Activated CD4-positive, alpha-beta T cell treated with anti-CD3 and anti-CD28 coated beads, Interleukin-10, Interleukin-2, amounts not matched to agents 100 ng/mL and 50 ng/mL, durations not matched to agents 16 hours and 8 hours (primary cell): Measurements from ENCODE around the gene PHF20.
"Not testable (repeated sequence)": the region's sequence is repeated elsewhere in the genome, so short reads cannot be mapped to it uniquely, and the experiment has no call there.

Experiments
- DNase-seq: peaks from one replicate; pipeline ENCODE4 v3.0.0-alpha.2; 2020

Gene PHF20

DNA sequence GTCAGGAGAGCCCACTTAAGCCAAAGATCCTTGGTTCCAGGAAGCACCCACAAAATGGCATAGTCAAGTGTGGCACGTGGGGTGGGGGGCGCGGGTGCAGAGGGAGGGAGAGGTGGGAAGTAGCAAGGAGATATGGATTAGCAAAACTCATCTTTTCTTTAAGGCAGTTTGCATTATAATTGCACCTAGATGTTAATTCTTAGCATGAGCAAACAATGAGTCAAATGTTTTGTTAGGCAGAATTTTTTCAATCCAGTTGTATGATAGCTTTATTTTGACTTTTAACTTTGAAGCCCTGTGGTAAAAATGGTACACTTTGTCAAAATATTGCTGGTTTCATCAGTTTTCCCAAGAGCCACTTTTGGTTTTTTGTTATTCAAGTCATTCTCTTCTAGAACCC lies 167.4 kb downstream of the PHF20 start:
- DNase-seq = no peak

DNA sequence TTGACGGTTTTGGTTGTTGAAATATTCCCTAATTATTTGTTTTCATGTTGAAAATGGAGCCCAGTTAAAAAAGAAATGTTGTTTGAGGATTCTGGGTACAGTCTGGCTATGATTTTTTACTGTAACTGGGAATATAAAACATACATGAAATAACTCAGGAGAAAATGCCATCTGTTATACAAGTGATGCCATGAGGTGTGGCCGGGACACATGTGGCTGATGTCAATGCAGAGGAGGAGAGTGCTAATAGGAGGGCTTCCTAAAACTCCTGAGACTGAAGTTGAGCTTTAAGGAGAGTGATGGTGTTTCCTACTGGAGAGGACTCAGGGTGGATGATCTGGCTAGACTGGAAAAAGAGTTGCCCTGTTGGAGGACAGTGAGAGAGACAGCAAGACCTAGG lies 169.8 kb downstream of the PHF20 start:
- no peak for DNase-seq

DNA sequence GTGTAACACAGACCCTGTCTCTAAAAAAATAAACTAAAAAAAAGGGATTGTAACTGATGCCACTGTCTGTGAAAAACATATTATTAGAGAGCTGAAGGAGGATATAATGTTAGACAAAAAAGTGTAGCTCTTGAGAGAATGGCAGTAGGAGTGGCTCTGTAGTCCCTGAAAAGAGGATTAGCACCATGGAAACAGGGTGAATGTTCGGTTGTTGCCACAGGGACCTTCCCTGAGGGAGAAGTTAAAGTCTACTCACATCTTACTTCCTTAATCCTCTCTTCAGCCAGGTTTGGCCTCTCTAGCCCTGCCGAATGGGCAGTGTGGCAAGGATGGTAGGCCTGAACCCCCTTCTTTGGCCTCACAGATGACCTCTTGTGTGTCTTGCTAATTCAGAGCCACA lies 170.4 kb downstream of the PHF20 start:
- DNase-seq = no peak

DNA sequence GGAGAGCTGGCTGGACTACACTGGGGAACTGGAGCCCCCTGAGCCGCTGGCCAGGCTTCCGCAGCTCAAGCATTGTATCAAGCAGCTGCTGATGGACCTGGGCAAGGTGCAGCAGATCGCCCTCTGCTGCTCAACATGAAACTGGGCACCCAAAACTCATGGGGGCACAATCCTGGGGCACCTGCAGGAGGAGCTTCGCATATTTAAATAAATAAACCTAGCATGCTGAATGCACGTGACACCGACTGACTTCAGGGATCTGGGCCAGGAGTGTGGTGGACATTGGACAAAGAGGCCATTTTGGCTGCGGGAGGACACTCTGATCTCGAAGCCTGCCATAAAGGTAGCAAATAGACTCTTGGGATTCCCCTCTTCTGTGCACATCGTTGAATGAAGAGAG lies 175.7 kb downstream of the PHF20 start:
- DNase-seq = peak; percentile 52

DNA sequence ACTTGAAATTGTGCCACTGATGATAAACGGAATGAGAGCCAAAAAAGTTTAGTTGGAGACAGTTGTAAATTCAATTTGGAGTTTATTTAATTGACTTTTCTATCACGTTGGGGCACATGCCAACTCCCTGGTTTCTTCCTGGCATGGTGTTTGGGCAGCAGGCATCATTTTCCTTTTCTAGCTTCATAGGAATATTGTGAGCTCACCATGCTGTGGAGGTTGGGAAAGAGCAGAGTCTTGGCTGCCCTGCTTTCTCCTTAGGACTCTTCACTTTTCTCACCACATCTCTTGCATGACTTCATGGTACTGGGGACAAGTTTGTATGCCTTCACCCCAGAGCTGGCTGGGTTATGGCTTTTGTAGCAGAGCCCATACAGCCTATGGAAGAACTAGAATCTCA lies 176.1 kb downstream of the PHF20 start:
- DNase-seq = no peak

DNA sequence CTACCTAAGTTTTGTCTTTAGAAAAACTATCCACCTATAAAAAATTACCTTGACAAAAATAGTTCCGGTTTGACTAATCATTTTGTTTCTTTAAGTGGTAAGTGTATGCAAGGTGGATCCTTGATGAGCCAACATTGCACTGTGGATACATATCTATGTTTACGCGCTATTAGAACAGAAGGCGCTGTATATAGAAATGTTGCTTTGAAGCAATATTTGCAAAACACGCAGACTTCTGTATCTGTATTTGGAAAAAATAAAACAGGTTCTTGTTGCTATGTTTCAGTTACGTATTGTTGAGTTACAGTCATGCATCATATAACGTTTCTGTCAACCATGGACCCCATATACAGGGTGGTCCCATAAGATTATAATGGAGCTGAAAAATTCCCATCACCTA lies 178.3 kb downstream of the PHF20 start:
- DNase-seq = no peak

DNA sequence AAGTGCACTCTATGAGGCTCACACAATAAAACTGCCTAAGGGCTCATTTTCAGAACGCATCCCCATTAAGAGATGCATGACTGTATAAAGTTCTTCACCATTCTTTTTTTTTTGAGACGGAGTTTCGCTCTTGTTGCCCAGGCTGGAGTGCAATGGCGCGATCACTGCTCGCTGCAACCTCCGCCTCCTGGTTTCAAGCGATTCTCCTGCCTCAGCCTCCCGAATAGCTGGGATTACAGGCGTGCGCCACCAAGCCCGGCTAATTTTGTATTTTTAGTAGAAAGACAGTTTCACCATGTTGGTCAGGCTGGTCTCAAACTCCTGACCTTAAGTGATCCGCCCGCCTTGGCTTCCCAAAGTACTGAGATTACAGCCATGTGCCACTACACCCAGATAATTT lies 180.3 kb downstream of the PHF20 start:
- not testable (repeated sequence) for DNase-seq

DNA sequence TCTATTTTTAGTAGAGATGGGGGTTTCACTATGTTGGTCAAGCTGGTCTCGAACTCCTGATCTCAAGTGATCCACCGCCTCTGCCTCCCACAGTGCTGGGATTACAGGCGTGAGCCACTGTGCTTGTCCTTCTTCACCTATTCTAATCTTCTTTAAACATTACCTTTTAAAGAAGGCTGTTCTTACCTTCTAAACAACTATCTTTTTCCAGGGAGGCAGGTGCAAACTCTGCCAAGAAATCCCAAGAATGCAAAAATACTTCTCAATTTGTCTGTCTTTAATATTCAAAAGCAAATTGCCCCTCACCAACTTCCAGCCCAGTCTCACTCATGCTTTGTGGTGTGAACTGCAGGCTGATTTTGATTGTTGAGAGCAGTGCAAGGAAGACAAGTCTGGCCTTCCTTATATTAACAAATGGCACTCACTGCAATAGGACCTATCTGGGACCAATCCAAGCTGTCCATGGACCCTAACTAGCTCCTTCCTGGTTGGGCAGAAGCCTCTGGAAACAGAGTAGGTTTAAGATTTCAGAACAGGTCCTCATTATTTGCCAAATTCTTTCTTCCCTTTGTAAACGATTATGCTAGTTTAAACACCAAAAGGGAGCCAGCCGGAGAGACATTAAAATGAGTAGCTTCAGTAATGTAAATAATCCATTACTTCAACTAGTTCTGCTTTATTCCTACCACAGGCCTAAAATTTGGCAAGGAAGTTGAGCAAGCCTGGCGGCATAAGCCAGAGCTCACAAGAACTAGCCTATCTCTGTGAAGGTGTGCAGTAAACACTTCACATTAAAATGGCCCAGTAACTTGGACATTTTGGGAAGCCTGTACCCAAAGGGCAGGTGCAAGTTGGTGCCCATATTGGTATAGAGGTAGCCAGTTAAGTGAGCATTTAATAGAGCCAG lies 180.9 kb downstream of the PHF20 start:
- DNase-seq = peak; percentile 28

DNA sequence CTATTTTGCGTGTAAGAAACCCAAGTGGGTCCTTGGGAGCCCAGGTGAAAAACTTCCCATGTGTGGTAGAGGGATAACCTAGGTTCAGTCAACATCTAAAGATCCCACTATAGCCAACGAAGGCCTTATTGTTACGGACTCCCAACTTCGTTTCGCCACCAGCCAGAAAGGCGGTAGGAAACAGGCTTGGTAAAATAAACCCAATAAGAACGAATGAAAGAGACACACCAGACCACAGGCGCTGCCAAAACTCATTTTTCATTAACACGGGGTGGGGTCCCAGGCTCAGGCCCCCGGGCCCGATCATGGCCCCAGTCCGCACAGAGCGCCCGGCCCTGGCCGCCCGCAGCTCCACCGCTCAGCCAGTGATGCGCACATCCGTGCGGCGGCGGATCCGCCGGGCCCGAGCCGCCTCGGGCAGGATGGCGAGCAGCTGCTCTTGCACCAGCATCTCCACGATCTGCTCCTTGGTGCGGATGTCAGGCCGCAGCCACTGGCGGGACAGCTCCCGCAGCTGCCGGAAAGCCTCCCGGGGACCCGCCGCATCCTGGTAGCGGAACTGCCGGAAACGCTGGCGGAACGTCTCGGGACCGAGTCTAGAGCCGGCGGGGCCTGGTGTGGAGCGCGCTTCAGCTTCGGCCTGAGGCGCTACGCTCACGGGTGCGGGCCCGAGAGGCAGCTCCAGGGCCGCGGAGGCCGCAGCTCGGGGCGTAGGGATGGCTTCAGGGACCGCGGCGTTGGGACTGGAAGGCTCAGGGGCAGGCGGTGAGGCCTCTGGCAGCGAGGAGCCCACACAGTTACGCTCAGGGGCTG lies 181.8 kb downstream of the PHF20 start:
- DNase-seq = peak; percentile 72

DNA sequence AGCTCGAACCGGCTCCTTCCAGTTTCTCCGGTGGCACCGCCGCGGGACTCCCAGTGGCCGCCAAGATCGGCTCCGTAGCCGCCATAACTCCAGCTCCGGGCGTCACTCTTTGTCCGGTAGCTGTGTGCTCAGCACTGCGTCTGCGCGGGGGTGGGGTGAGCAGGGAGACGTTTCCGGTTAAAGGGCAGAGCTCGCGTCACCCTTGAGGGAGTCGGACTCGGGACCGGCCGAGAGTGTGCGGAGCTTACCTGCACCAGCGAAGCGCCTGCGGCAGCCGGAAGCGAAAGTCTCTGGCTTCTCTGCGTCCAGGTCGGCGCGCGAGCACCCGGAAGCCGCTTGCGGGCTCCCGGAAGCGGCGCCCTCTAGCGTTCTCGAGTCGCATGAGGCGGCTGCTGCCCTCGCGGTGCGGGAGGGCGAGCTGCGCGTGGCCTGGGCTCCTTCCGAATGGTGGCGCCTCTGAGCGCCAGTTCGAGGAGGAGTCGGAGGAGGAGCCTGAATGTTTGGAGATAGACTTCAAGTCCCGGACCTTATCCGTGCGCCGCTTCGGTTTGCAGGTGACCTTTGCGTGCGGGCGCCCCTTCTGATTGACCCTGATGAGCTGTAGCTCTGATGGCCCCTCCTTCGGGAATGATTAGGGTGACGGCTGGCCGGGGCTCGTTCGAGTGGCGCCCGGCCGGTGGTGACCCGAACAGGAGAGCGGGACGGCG lies 182.5 kb downstream of the PHF20 start, which contains the start of gene SCAND1:
TSS of gene SCAND1 (minus strand) at position 303 of the 707 bp plus-strand sequence. CDS start at position 85, 218 bp downstream.
- peak; percentile 99 for DNase-seq

DNA sequence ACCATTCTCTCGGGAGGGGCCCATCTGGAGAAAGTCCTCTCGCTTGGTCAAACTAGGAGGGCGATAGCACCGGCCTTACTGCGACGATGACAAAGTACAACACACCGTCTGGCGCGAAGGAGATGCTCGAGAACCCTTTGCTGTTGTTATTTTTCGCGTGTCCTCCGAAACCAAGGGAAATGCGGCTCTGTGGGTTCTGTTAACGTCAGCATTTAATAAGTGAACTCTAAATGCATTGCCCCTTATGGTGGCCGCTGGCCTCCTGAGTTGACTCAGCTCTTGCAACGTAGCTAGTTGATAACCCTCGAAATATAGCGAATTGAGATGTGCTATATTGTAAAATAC lies 183.1 kb downstream of the PHF20 start:
- DNase-seq = peak; percentile 49

DNA sequence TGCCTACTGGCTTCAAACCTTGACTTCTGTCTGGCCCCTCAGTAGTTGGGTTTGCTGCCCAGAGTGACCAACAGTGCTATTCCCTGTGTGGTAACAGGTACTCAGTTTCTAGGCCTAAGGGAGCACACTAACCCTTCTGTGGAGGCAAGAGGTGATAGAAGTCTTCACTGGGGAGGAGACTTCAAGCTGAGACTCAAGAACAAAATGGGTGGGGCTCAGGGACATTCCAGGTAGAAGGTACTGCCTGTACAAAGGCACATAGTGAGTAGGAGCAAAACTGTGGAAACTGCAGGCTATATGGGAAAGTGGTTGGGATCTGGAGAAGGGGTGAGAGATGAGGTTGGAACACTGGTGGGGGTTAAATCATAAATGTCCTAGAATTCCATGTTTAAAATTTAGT lies 184.8 kb downstream of the PHF20 start:
- DNase-seq = no peak

DNA sequence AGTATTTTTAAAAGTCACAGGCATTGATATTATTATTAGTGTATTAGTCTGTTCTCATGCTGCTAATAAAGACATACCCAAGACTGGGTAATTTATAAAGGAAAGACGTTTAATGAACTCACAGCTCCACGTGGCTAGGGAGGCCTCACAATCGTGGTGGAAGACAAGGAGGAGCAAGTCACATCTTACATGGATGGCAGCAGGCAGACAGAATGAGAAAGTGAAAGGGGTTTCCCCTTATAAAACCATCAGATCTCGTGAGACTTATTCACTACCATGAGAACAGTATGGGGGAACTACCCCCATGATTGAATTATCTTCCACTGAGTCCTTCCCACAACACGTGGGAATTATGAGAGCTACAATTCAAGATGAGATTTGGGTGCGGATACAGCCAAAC lies 187.5 kb downstream of the PHF20 start:
- not testable (repeated sequence) for DNase-seq

DNA sequence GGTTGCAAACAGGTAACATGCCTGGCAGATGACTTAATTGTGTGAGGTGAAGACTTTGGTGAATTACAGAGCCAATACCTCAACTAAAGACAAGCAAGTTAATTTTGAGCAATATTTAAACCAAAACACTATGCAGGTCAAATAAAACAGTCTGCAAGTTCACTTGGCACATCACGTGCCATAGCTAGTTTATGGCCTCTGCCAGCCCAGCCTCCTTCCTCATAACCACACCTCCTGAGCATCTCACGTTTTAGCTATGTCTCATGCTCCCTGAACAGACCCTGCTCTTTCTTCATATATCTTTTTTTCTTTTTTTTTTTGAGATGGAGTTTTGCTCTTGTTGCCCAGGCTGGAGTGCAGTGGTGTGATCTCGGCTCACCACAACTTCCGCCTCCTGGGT lies 192.1 kb downstream of the PHF20 start:
- DNase-seq = no peak

DNA sequence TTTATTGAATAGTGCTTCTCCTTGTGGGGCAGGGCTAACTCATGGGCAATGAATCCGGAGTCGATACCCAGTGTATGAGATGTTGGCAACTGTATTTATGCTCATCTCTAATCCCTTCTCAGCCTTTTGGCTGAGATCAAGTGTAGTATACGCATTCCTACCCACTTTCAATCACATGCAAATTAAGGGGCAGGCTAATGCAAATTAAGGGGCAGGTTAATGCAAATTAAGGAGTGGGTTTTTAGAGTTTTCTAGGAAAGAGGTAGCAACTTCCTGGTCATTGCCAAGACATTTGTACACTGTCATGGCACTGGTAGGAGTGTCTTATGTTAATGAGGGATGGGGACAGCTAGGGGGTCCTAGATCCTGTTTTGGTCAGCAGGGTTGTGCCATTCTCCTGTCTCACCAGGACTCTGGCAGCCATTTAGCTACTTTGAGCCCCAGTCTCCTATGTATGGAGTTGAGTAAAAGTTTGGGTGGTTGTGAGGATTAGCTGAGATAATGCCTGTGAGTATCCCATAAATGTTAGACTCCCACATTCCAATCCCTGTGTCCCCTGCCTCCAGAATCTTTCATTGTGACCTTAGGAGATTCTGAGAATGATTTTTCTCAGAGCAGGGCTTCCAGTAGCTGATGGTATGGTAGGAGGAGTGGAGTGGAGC lies 196.3 kb downstream of the PHF20 start, which contains the start of gene CNBD2:
TSS of gene CNBD2 (plus strand) at position 612 of the 662 bp plus-strand sequence. CDS start 173 bp downstream, outside the sequence.
- DNase-seq = no peak

DNA sequence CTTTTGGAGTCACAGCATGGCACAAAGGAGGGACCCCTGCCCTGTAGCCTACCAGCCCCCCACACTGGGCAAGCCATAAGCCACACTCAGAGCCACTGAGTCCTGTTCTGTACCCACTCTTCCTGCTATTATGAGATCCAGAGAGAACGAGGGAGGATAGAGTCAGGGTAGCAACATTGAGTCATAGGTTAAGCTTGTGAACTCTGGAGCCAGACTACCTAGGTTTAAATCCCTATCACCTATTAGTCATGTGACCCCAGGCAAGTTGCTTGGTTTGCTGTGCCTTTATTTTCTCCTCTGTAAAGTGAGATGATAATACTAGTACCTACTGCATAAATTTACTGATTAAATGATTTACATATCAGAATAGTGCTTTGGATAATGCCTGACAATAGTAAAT lies 197.1 kb downstream of the PHF20 start:
- no peak for DNase-seq

DNA sequence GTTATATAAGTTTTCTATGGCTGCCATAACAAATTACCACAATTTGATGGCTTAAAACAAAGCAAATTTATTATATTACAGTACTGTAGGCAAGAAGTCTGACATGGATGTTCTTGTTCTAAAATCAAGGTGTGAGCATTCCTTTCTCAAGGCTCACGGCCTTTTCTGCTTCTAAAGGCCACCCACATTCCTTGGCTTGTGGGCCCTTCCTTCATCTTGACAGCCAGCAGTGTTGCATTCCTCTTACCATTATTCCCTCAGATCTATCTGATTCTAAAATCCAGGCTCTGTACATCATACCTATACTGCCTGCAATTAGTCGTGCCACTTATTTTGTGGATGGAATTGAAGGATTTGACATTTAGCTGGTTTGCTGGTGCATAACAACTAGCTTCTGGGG lies 200.2 kb downstream of the PHF20 start:
- DNase-seq = no peak

DNA sequence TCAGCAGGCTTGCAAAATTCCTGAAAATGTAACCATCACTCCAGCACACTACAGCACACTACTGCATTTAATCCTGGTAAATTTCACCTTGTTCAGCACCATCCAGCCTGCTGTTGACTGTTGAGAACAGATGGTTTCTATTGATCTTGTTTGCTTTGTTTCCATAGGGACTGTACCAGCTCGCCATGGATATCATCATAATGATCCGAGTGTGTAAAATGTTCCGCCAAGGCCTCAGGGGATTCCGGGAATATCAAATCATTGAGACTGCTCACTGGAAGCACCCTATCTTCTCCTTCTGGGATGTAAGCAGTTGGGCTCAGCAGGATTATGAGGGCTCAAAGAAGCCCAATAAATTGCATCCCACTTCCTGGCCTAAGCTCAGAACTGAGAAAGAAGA lies 200.6 kb downstream of the PHF20 start:
- no peak for DNase-seq

DNA sequence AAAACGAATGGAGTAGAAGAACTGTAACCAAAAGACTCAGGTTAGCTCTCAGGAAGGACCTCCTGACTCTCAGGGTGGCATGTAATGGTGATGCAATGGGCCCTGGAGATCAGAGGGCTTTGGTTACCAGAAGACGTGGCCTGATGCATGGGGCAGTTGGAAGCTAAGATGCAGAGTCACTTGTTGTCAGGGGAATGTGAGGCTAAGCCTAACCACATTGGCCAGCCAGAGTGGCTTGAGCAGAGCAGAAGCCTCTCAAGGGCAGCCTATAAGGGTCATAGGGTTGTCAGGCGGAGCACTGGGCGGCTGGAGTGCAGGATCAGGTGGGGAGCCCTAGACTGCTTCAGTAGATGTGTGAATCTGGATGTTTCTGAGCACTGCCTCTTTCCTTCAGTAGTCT lies 202.4 kb downstream of the PHF20 start:
- DNase-seq = no peak

DNA sequence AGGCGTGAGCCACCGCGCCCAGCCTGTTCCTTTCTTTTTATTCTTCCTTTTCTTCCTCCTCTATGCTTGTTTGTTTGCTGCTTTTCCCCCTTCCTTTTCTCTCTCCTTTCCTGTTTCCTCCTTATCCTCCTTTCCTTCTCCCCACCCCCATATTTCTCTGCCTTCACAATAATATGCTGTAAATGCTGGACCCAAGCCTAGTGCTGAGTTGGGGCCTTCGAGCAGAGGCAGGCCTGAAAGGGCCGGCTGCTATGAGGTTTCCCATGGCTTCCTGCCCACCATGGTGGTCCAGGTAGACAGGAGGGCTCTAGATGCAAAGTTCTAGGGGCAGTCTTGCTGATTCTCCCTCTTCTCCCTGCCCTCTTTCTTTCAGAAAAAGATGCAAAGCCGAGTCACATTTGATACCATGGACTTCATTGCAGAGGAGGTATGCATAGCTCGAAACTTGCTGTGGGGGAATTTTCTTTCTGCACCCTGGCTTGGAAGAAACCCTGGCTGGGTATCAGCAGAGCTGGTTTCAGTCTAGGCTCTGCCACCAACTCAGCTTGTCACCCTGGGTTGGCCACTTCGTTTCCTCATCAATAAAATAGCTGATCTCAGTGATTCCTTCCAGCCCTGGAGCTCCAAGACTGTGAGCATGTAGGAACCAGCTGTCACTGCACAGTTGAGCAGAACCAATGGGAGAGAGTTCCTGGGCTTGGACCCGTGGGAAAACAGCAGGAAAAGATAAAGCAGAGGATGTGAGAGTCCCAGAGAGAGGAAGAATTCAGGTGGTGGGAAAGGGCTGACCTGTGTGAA lies 204.0 kb downstream of the PHF20 start:
- no peak for DNase-seq

DNA sequence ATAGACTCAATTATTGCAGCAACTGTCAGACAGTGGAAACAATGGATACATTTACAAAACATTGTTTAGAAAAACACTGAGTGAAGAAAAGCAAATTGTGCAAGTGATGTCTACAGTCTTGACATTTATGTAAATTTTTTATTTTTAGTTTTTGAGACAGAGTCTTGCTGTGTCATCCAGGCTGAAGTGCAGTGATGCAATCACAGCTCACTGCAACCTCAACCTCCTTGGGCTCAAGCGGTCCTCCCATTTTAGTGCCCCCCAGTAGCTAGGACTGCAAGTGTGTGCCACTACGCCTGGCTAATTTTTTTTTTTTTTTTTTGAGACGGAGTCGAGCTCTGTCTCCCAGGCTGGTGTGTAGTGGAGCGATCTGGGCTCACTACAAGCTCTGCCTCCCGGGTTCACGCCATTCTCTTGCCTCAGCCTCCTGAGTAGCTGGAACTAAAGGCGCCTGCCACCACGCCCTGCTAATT lies 206.3 kb downstream of the PHF20 start:
- no peak for DNase-seq

DNA sequence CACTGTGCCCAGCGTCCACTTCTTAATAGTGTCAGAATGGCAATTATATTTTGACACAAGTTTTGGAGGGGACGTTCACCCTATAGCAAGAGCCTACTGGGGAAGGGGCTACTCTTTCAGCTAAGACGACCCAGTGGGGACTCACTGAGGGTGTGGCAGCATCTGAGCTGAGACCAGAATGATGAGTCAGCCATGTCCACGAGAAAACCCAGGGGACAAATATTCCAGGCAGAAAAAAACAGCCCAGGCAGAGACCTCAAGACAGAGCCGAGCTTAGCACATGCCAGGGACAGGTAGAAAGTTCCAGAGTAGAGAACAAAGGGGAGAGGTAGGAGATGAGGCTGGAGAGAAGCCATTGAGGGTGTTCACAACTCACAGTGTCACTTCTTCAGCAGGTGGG lies 207.7 kb downstream of the PHF20 start:
- no peak for DNase-seq
